ENCODE results near the gene CNKSR3. TPM values are rescaled to one million over a fixed set of nuclear protein-coding genes. Genes with fewer than 3 reads are reported as not detected.

The CNKSR3 gene
- total and polyA plus RNA-seq, 2 donors from 2014 or later, result 13.8 to 63.1 TPM

DNA sequence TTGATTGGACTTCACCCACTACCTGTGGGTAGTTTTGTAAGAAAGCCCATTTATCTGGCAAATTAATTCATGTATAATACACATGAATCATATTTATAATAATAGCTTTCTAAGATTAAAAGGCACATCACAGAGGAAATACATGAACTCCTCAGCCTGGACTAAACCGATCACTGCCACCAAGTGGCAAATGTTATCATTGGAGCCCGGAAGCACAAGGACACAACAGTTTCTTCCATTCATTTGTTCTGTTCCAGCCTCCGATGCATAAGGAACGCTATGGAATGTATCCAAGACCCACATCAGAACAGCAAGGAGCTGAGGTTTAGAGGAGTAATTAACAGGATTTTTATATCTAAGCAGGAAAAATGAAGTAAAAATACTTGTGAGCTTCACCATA lies 139.9 kb downstream of the CNKSR3 start:
- H3K36me3 ChIP-seq (ENCODE audit: control insufficient read depth in 2 of 3, insufficient read depth in 3 of 3, low read length in 3 of 3), result no peaks in the 10 kb centered on the region
- H3K9me3 ChIP-seq (ENCODE audit: control insufficient read depth in 2 of 3, insufficient read depth in 1 of 3, low read length in 3 of 3), result no peaks in the 10 kb centered on the region
- FAIRE-seq (peak; percentile 66), DNase-seq (peak in 1 of 5 donors; percentile 70)
- H3K4me3 ChIP-seq (ENCODE audit: low read length in 3 of 3), result peak overlapping the region in 1 of 3 donors; percentile 17
- no peak overlapping the region for H3K9ac ChIP-seq (ENCODE audit: low read length in 3 of 3)
- no peaks in the 10 kb centered on the region for H3K4me1 ChIP-seq (ENCODE audit: control insufficient read depth in 2 of 3, insufficient read depth in 2 of 3, low read depth in 1 of 3, low read length in 3 of 3)
- TF ChIP-seq, protein P1, sequence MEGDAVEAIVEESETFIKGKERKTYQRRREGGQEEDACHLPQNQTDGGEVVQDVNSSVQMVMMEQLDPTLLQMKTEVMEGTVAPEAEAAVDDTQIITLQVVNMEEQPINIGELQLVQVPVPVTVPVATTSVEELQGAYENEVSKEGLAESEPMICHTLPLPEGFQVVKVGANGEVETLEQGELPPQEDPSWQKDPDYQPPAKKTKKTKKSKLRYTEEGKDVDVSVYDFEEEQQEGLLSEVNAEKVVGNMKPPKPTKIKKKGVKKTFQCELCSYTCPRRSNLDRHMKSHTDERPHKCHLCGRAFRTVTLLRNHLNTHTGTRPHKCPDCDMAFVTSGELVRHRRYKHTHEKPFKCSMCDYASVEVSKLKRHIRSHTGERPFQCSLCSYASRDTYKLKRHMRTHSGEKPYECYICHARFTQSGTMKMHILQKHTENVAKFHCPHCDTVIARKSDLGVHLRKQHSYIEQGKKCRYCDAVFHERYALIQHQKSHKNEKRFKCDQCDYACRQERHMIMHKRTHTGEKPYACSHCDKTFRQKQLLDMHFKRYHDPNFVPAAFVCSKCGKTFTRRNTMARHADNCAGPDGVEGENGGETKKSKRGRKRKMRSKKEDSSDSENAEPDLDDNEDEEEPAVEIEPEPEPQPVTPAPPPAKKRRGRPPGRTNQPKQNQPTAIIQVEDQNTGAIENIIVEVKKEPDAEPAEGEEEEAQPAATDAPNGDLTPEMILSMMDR (IDR thresholded peaks at IDR 0.05; ENCODE audit: borderline replicate concordance, extremely low read depth, insufficient read depth), result peak; percentile 44
- intact Hi-C loops (cut with DNase I), result no loop called here
- no peaks in the 10 kb centered on the region for H3K27me3 ChIP-seq (ENCODE audit: control insufficient read depth, insufficient read depth, low read length)
- H3K27ac ChIP-seq (ENCODE audit: low read depth in 2 of 2, low read length in 2 of 2), result no peak overlapping the region

DNA sequence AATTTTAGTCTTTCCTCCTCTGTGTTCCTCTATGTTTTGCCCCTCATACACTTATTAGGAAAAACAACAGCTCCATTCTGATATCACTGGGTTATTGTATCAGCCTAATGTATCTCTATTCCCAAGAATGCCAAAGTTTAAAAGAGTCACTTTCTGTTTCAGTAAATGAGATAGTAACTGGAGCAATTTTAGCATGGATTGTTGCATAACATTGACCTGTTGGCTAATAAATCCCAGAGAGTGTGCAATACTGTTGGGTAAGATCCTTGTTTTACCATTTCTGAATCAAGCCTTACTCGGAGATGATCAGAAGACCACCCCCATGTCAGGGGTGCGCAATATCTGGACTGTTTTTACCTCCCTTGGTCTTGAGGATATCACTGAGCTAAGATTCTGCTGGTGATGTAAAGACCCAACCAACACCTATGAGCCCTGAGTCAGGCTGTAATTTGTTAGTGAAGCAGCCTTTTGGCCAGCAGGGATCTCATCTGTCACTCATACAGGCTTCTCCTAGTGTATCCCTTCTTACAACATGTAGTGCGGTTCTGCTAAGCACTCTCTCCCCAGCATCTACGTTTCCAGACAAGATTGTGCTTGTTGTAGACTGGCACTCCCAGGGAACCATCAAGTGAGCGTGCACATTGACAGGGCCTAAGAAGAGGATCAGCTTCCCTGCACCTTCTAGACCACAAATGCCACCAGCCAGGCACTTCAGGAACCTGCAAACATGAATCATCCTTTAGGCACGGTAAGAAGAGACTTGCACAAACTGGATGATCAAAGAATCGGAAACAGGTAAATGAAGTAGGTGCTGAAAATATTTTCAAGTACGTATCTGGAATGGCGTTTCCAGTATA lies 142.4 kb downstream of the CNKSR3 start:
- Histone ChIP-seq H3K4me3 (ENCODE audit: low read length in 3 of 3) (no peak overlapping the region), H3K9ac (ENCODE audit: low read length in 3 of 3) (no peak overlapping the region), H3K4me1 (ENCODE audit: control insufficient read depth in 2 of 3, insufficient read depth in 2 of 3, low read depth in 1 of 3, low read length in 3 of 3) (no peaks in the 10 kb centered on the region), H3K9me3 (ENCODE audit: control insufficient read depth in 2 of 3, insufficient read depth in 1 of 3, low read length in 3 of 3) (no peaks in the 10 kb centered on the region), H3K36me3 (ENCODE audit: control insufficient read depth in 2 of 3, insufficient read depth in 3 of 3, low read length in 3 of 3) (no peaks in the 10 kb centered on the region), H3K27me3 (ENCODE audit: control insufficient read depth, insufficient read depth, low read length) (no peaks in the 10 kb centered on the region), H3K27ac (ENCODE audit: low read depth in 2 of 2, low read length in 2 of 2) (no peak overlapping the region)
- intact Hi-C loops (cut with DNase I), result no loop called here
- TF ChIP-seq, protein P1 (IDR thresholded peaks at IDR 0.05; ENCODE audit: borderline replicate concordance, extremely low read depth, insufficient read depth), result no peak
- FAIRE-seq (no peak), DNase-seq (no peak)

- Histone ChIP-seq H3K36me3 (ENCODE audit: control insufficient read depth in 2 of 3, insufficient read depth in 3 of 3, low read length in 3 of 3) (no peaks in the 10 kb centered on the region), H3K9ac (ENCODE audit: low read length in 3 of 3) (no peak overlapping the region), H3K27ac (ENCODE audit: low read depth in 2 of 2, low read length in 2 of 2) (no peak overlapping the region), H3K4me3 (ENCODE audit: low read length in 3 of 3) (no peak overlapping the region), H3K9me3 (ENCODE audit: control insufficient read depth in 2 of 3, insufficient read depth in 1 of 3, low read length in 3 of 3) (no peaks in the 10 kb centered on the region), H3K4me1 (ENCODE audit: control insufficient read depth in 2 of 3, insufficient read depth in 2 of 3, low read depth in 1 of 3, low read length in 3 of 3) (no peaks in the 10 kb centered on the region), H3K27me3 (ENCODE audit: control insufficient read depth, insufficient read depth, low read length) (no peaks in the 10 kb centered on the region)
- DNase-seq (no peak), FAIRE-seq (no peak)
- TF ChIP-seq, protein P1 (IDR thresholded peaks at IDR 0.05; ENCODE audit: borderline replicate concordance, extremely low read depth, insufficient read depth), result no peak
- intact Hi-C loops (cut with DNase I), result no loop called here
Observed at GRCh38 chr6:154367336-154367735, 143.1 kb downstream of the CNKSR3 start.

Data from kidney (tissue), 14 donors.